HFFc6 (cell line): ENCODE data around the gene AUNIP. TPM values are rescaled to one million over a fixed set of nuclear protein-coding genes. Genes with fewer than 3 reads are reported as not detected.

Experiments used
- DNase-seq: peaks from one replicate; pipeline ENCODE4 v3.0.0-alpha.2; 2018
- H3K27ac Mint-ChIP-seq: 2 replicates; pipeline ENCODE4 v1.8.0; 2020; ENCODE audit warnings: mild to moderate bottlenecking, mixed read lengths
- H3K27me3 Mint-ChIP-seq: 2 replicates; pipeline ENCODE4 v1.8.0; 2021; ENCODE audit warnings: mild to moderate bottlenecking, moderate library complexity, mixed read lengths; ENCODE audit not compliant: insufficient read depth
- H3K36me3 Mint-ChIP-seq: 2 replicates; pipeline ENCODE4 v1.8.0; 2021; ENCODE audit warnings: low read depth, mixed read lengths
- H3K4me1 Mint-ChIP-seq: 2 replicates; pipeline ENCODE4 v1.8.0; 2020; ENCODE audit warnings: low read depth, mixed read lengths
- H3K4me3 Mint-ChIP-seq: 2 replicates; pipeline ENCODE4 v1.8.0; 2020; ENCODE audit warnings: mild to moderate bottlenecking, moderate library complexity, mixed read lengths
- H3K9me3 Mint-ChIP-seq: 2 replicates; pipeline ENCODE4 v1.8.0; 2020; ENCODE audit warnings: mild to moderate bottlenecking, mixed read lengths
- CTCF ChIP-seq: fragments of 200-600 bp; sonication (generic); IDR thresholded peaks from 2 replicates; pipeline ENCODE4 v1.5.0; 2021; ENCODE audit warnings: antibody characterized with exemption, mild to moderate bottlenecking
- total RNA-seq, 6 experiments: library from RNA; stranded (reverse); fragmentation: NEBNext Ultra II Directional; extraction: Animal tissue kit (Norgen Biotek cat#: 25700); gene quantifications; 2 replicates in 1 of 6; 3 replicates in 5 of 6; pipeline ENCODE4 v1.2.3, GENCODE V29; 2021

AUNIP gene
- total RNA-seq, 6 experiments from 2014 or later, result 2.4 to 3.6 (median 3.2) TPM

DNA sequence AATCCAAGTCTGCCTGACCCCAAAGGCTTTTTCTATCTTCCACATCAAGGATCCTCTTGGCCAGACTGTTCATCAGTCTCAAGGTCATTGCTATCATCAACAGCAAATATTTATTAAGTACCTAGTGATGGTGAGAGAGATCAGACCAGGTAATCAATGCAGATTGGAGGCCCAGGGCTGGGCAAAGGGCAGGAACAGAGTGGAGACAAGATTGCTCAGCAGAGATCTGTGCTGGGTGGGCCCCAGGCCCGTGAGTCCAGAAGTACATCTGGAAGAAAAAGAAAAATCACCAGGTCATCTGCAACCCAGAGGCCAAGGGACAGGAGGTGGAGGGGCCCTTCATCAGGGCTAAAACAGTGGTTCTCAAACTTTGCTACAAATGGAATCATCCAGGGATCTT, 26.3 kb upstream of the AUNIP start:
- Mint-ChIP-seq H3K27ac (no peak overlapping the region), H3K27me3 (no peaks in the 10 kb centered on the region)

DNA sequence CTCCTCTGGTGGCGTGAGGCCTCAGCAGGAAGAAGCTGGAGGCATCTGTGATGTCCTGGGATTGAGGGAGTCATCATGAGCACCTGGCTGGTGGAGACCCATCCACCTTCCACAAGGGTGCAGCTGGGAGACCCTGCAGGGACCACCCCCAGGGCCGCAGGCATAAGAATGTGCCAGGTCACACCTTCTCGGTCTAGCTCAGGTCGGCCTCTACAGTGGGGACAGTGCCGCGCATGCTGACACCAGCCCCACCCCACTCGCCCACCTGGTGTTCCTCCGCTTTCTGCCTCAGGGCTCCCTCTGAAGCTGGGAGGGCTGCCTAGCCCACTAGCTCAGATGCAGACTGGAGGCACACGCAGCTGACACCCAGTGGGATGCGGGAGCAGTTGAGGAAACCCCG, 22.0 kb upstream of the AUNIP start:
- Mint-ChIP-seq H3K4me1 (peaks cover 2% of the 10 kb centered on the region; the same call in 1 of the 2 replicates), H3K27ac (no peak overlapping the region), H3K36me3 (no peaks in the 10 kb centered on the region), H3K4me3 (no peak overlapping the region), H3K9me3 (no peaks in the 10 kb centered on the region), H3K27me3 (peaks cover 1% of the 10 kb centered on the region; the same call in 1 of the 2 replicates)
- no peak for TF ChIP-seq CTCF
- DNase-seq, result no peak

More for the DNA sequence above, 26.3 kb upstream of the AUNIP start:
- Mint-ChIP-seq H3K36me3 (peaks cover 7% of the 10 kb centered on the region; the same call in 1 of the 2 replicates), H3K4me3 (no peak overlapping the region), H3K4me1 (peaks cover 19% of the 10 kb centered on the region), H3K9me3 (no peaks in the 10 kb centered on the region)
- no peak for TF ChIP-seq CTCF
- DNase-seq, result no peak

DNA sequence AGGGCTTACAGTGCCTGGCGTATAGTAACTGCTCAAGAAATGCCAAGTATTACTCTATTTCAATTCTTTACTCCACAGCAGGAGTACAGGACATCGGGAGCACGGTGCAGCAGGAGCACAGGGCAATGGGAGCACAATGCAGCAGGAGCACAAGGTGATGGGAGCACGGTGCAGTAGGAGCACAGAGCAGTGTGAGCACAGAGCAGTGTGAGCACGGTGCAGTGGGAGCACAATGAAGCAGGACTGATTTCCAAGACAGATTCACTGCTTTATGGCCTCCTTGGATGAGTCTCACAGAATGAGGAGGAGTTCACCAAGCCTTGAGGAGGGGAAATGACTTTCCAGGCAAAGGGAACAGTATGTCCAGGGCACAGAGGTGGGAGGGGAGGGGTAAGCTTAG, 21.3 kb upstream of the AUNIP start:
- H3K4me1 Mint-ChIP-seq, result peaks cover 6% of the 10 kb centered on the region; the same call in 1 of the 2 replicates
- H3K27me3 Mint-ChIP-seq, result peaks cover 1% of the 10 kb centered on the region; the same call in 1 of the 2 replicates
- H3K9me3 Mint-ChIP-seq, result no peaks in the 10 kb centered on the region
- no peak for DNase-seq
- no peaks in the 10 kb centered on the region for H3K36me3 Mint-ChIP-seq
- TF ChIP-seq CTCF, result no peak
- no peak overlapping the region for H3K4me3 Mint-ChIP-seq
- H3K27ac Mint-ChIP-seq, result no peak overlapping the region

DNA sequence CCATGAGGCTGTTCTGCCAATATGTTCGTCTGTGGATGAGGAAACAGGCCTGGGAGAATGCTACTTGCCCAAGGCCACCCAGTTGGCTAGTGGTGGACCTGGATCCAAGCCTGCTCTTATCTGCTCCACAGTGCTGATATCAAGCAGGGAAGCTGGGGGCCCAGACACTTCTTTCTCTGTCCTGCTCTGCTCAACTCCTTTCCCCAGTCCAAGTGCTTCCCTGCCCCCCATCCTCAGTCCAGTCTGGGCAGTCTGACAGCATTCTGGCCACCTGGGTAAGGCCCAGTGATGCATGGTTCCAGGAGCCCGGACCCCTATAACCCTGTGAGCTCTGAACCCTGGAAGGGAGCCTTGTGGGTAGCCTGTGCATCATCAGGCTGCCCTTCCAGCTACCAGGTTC, 20.4 kb upstream of the AUNIP start:
- H3K4me1 Mint-ChIP-seq, result peaks cover 6% of the 10 kb centered on the region; the same call in 1 of the 2 replicates
- no peak for TF ChIP-seq CTCF
- no peaks in the 10 kb centered on the region for H3K9me3 Mint-ChIP-seq
- H3K36me3 Mint-ChIP-seq, result no peaks in the 10 kb centered on the region
- no peak overlapping the region for H3K4me3 Mint-ChIP-seq
- peaks cover 1% of the 10 kb centered on the region; the same call in 1 of the 2 replicates for H3K27me3 Mint-ChIP-seq
- no peak for DNase-seq
- H3K27ac Mint-ChIP-seq, result no peak overlapping the region

DNA sequence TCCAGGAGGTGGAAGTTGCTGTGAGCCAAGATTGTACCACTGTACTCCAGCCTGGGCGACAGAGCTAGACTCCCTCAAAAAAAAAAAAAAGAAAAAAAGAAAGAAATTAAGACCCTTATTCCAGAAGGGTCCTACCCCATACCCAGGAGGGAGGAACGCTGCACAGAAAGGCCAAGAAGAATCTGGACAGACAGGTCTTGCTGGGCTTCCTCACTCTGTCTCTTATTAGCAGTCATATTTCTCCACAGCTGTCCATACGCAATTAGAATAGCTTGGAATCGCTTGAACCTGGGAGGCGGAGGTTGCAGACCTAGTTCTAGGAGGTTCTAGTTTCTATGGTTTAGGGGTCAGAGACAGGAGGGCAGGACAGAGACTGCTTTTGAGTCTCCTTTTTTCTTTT, 19.4 kb upstream of the AUNIP start:
- H3K36me3 Mint-ChIP-seq, result no peaks in the 10 kb centered on the region
- no peaks in the 10 kb centered on the region for H3K9me3 Mint-ChIP-seq
- peaks cover 8% of the 10 kb centered on the region for H3K4me1 Mint-ChIP-seq
- no peak overlapping the region for H3K4me3 Mint-ChIP-seq
- H3K27me3 Mint-ChIP-seq, result peaks cover 1% of the 10 kb centered on the region; the same call in 1 of the 2 replicates
- H3K27ac Mint-ChIP-seq, result no peak overlapping the region
- no peak for DNase-seq
- no peak for TF ChIP-seq CTCF

GRCh38 chr1:25877155-25877554, 17.9 kb upstream of the AUNIP start:
- DNase-seq, result no peak
- H3K4me3 Mint-ChIP-seq, result no peak overlapping the region
- no peak for TF ChIP-seq CTCF

More at GRCh38 chr1:25877155-25877554, 17.9 kb upstream of the AUNIP start:
- Mint-ChIP-seq H3K27ac (no peak overlapping the region), H3K27me3 (peaks cover 1% of the 10 kb centered on the region; the same call in 1 of the 2 replicates), H3K4me1 (peaks cover 20% of the 10 kb centered on the region), H3K36me3 (no peaks in the 10 kb centered on the region), H3K9me3 (no peaks in the 10 kb centered on the region)
